ENCODE data around the gene ITGA8.

DNA sequence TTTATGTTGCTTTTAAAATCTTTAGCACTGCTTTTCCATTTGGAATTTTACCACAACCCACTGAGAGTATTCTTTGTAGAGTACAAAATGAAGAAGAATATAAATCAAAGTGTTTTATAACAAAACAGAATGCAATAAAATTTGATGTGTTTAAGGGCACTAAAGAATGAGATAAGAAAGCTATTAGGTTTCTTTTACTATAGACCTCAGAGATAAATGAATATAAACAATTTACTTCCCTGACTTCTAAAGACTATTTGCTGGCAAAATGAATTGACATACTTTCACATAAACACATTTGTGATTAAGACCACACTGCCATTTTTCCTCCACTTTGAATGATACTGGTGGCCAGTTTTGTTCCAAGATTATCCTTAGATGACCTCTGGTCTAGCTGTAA lies 124.5 kb downstream of the ITGA8 start:
- TF ChIP-seq, protein P1, sequence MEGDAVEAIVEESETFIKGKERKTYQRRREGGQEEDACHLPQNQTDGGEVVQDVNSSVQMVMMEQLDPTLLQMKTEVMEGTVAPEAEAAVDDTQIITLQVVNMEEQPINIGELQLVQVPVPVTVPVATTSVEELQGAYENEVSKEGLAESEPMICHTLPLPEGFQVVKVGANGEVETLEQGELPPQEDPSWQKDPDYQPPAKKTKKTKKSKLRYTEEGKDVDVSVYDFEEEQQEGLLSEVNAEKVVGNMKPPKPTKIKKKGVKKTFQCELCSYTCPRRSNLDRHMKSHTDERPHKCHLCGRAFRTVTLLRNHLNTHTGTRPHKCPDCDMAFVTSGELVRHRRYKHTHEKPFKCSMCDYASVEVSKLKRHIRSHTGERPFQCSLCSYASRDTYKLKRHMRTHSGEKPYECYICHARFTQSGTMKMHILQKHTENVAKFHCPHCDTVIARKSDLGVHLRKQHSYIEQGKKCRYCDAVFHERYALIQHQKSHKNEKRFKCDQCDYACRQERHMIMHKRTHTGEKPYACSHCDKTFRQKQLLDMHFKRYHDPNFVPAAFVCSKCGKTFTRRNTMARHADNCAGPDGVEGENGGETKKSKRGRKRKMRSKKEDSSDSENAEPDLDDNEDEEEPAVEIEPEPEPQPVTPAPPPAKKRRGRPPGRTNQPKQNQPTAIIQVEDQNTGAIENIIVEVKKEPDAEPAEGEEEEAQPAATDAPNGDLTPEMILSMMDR (IDR thresholded peaks at IDR 0.05 in 2 of 3, conservative IDR thresholded peaks at IDR 0.05 in 1 of 3; ENCODE audit: insufficient read depth in 2 of 3, low read depth in 1 of 3, low read length in 3 of 3), result no peak
- TF ChIP-seq, protein P2, sequence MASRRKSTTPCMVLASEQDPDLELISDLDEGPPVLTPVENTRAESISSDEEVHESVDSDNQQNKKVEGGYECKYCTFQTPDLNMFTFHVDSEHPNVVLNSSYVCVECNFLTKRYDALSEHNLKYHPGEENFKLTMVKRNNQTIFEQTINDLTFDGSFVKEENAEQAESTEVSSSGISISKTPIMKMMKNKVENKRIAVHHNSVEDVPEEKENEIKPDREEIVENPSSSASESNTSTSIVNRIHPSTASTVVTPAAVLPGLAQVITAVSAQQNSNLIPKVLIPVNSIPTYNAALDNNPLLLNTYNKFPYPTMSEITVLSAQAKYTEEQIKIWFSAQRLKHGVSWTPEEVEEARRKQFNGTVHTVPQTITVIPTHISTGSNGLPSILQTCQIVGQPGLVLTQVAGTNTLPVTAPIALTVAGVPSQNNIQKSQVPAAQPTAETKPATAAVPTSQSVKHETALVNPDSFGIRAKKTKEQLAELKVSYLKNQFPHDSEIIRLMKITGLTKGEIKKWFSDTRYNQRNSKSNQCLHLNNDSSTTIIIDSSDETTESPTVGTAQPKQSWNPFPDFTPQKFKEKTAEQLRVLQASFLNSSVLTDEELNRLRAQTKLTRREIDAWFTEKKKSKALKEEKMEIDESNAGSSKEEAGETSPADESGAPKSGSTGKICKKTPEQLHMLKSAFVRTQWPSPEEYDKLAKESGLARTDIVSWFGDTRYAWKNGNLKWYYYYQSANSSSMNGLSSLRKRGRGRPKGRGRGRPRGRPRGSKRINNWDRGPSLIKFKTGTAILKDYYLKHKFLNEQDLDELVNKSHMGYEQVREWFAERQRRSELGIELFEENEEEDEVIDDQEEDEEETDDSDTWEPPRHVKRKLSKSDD (conservative IDR thresholded peaks at IDR 0.05; ENCODE audit: low read length), result no peak
- no peak for TF ChIP-seq MYC (IDR thresholded peaks at IDR 0.05; ENCODE audit: low read depth, low read length)
- no peak for TF ChIP-seq MYC (CRISPR knock-in tag; IDR thresholded peaks at IDR 0.05; ENCODE audit: borderline replicate concordance, low read depth)
- no peak for TF ChIP-seq EGR1 (conservative IDR thresholded peaks at IDR 0.05)
- TF ChIP-seq TCF7 (IDR thresholded peaks at IDR 0.05; ENCODE audit: borderline replicate concordance), result no peak
- TF ChIP-seq RFX5 (IDR thresholded peaks at IDR 0.05; ENCODE audit: low read depth, low read length), result no peak
- no peak for TF ChIP-seq PHB (CRISPR knock-in tag; IDR thresholded peaks at IDR 0.05)
- TF ChIP-seq CEBPG (CRISPR knock-in tag; IDR thresholded peaks at IDR 0.05), result no peak
- TF ChIP-seq CEBPG (tag; conservative IDR thresholded peaks at IDR 0.05 in 1 of 2, IDR thresholded peaks at IDR 0.05 in 1 of 2), result no peak
- TF ChIP-seq PHF21A (IDR thresholded peaks at IDR 0.05; ENCODE audit: borderline replicate concordance, low read depth), result no peak
- TF ChIP-seq SIRT6 (IDR thresholded peaks at IDR 0.05; ENCODE audit: low read depth, low read length), result no peak
- no peak for TF ChIP-seq JUND (IDR thresholded peaks at IDR 0.05; ENCODE audit: borderline replicate concordance, low read depth, low read length)
- no peak for TF ChIP-seq JUND (tag; IDR thresholded peaks at IDR 0.05; ENCODE audit: borderline replicate concordance, low read depth, low read length)
- no peak for TF ChIP-seq XRCC4 (IDR thresholded peaks at IDR 0.05; ENCODE audit: extremely low read depth, insufficient read depth, insufficient read length)
